Peyer's patch (tissue), 4 donors: ENCODE results near the gene METTL21A. TPM values are rescaled to one million over a fixed set of nuclear protein-coding genes. Genes with fewer than 3 reads are reported as not detected.

Source experiments
- DNase-seq, 3 donors: peaks; one replicate each; pipeline ENCODE4 v3.0.0-alpha.2; 2017 to 2019
- H3K27ac ChIP-seq, 4 donors: fragments of 200-600 bp; sonication (generic); one replicate each; pipeline ENCODE4 v1.5.1; 2016 to 2019
- H3K27me3 ChIP-seq, 2 donors: fragments of 200-600 bp; sonication (generic); one replicate each; pipeline ENCODE4 v1.5.1; 2019
- H3K36me3 ChIP-seq, 3 donors: fragments of 200-600 bp; sonication (generic); one replicate each; pipeline ENCODE4 v1.5.1; 2016 to 2019
- H3K4me1 ChIP-seq, 4 donors: fragments of 200-600 bp; sonication (generic); one replicate each; pipeline ENCODE4 v1.5.1; 2016 to 2019
- H3K4me3 ChIP-seq, 4 donors: fragments of 200-600 bp; sonication (generic); 1 replicate in 3 of 4; 2 replicates in 1 of 4; pipeline ENCODE4 v1.5.1; 2016 to 2019; ENCODE audit warnings: mild to moderate bottlenecking in 1 of 4
- H3K9me3 ChIP-seq, 4 donors: fragments of 200-600 bp; sonication (generic); one replicate each; pipeline ENCODE4 v1.5.1; 2016 to 2019; ENCODE audit warnings: mild to moderate bottlenecking in 1 of 4
- POLR2A ChIP-seq, 2 donors: fragments of 450-650 bp; IDR thresholded peaks; one replicate each; pipeline ENCODE4 v1.5.1; 2017; ENCODE audit warnings: antibody characterized with exemption in 2 of 2, mild to moderate bottlenecking in 2 of 2, moderate library complexity in 2 of 2
- total RNA-seq, 4 donors: library from RNA; depleted of rRNA; stranded (reverse); fragments of >200 nt; gene quantifications; one replicate each; pipeline ENCODE4 v1.1.0, GENCODE V29; 2016
- TF ChIP-seq, protein P1 (sequence below), 6 experiments: fragments of 450-650 bp in 4 of 6; fragments of 200-600 bp in 2 of 6; sonication (generic) in 1 of 6; IDR thresholded peaks; one replicate each; pipeline ENCODE4 v1.5.1; 2017 to 2019; ENCODE audit warnings: antibody characterized with exemption in 6 of 6, mild to moderate bottlenecking in 3 of 6, moderate library complexity in 1 of 6

Gene METTL21A
- total RNA-seq, 4 donors from 2014 or later, result 7.0 to 23.1 (median 9.0) TPM

DNA sequence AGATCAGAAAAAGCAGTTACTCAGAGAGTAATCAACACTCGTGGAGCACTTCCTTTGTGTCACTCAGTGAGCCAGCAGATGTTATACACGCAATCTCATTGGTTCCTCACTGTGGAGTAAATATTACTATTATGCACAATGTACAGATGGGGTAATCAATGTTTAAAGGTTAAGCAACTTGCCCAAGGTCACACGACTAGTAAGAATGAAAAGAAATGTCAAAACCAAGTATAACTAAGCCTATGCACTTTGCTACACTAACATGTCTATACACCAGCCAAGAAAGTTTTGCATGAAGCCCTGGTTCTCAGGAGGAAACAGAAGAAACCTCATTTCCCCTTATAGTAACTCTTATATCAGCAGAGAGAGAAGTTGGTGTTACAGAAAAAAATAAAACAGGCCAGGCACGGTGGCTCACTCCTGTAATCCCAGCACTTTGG is 5.4 kb downstream of the METTL21A start:
- no peak for TF ChIP-seq POLR2A (IDR thresholded peaks at IDR 0.05)
- TF ChIP-seq, protein P1, sequence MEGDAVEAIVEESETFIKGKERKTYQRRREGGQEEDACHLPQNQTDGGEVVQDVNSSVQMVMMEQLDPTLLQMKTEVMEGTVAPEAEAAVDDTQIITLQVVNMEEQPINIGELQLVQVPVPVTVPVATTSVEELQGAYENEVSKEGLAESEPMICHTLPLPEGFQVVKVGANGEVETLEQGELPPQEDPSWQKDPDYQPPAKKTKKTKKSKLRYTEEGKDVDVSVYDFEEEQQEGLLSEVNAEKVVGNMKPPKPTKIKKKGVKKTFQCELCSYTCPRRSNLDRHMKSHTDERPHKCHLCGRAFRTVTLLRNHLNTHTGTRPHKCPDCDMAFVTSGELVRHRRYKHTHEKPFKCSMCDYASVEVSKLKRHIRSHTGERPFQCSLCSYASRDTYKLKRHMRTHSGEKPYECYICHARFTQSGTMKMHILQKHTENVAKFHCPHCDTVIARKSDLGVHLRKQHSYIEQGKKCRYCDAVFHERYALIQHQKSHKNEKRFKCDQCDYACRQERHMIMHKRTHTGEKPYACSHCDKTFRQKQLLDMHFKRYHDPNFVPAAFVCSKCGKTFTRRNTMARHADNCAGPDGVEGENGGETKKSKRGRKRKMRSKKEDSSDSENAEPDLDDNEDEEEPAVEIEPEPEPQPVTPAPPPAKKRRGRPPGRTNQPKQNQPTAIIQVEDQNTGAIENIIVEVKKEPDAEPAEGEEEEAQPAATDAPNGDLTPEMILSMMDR (IDR thresholded peaks at IDR 0.05), result no peak
- Histone ChIP-seq H3K27me3 (no peaks in the 10 kb centered on the region), H3K27ac (peak overlapping the region in 2 of 4 donors; percentile 16 to 59), H3K4me3 (no peak overlapping the region), H3K4me1 (peaks cover 0 to 7% (median 2%) of the 10 kb centered on the region in 4 donors), H3K9me3 (no peaks in the 10 kb centered on the region), H3K36me3 (peaks cover 0 to 3% (median 0%) of the 10 kb centered on the region in 3 donors)
- DNase-seq, result no peak

DNA sequence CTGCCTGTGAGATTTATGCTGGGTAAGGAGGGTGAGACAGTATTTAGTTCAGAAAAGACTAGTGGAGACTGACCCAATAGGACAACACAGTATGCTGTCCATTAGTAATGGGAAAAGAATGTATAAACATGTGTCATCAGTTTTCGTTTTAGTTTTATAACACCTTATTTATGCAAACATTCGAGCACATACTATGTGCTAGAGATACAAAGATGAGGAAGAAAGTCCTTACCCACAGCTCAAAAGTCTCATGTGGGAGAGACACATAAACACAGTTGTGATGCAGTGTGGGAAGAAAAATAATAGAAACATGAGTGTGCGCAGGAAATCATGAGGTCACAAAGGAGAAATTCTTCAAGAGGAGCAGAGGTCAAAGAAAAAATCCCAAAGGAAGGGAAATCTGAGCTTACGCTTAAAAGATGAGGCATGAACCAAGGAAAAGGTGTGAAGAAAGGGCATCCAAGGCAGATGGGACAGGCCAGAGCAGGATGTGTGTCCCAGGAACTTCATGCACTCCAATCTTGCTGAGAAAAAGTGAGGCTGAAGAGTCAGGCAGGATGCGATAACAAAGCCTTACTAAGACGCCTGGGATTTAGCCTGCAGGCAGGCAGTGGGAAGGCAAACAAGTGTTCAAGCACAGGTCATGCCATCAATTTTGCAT is 8.1 kb downstream of the METTL21A start:
- peak overlapping the region in 2 of 4 donors; percentile 51 to 71 for H3K27ac ChIP-seq
- no peak for DNase-seq

DNA sequence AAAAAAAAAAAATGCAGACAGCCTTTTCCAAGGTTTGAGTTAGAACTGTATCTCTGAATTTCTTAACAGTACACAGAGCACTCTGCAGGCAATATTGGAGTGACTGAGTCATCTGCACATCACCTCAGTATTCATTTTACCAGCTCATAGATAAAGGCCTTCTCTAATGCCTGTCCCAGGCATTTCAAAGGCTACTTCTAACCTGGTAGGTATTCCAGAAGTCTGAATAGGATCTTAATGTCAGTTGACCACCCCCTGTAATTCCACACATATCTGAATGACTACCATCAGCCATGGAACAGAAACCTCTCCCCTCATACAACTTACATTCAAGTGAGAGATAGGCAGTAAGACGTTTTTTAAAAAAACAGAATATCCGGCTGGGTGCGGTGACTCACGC is 9.0 kb downstream of the METTL21A start:
- DNase-seq, result no peak
- TF ChIP-seq, protein P1 (IDR thresholded peaks at IDR 0.05), result no peak
- TF ChIP-seq POLR2A (IDR thresholded peaks at IDR 0.05), result no peak
- Histone ChIP-seq H3K4me1 (no peaks in the 10 kb centered on the region), H3K27me3 (no peaks in the 10 kb centered on the region), H3K27ac (no peak overlapping the region), H3K36me3 (no peaks in the 10 kb centered on the region), H3K4me3 (no peak overlapping the region), H3K9me3 (no peaks in the 10 kb centered on the region)

More for the DNA sequence above, 8.1 kb downstream of the METTL21A start:
- H3K36me3 ChIP-seq, result peaks cover 0 to 3% (median 0%) of the 10 kb centered on the region in 3 donors
- H3K9me3 ChIP-seq, result no peaks in the 10 kb centered on the region
- TF ChIP-seq, protein P1 (IDR thresholded peaks at IDR 0.05), result no peak
- TF ChIP-seq POLR2A (IDR thresholded peaks at IDR 0.05), result no peak
- H3K4me3 ChIP-seq, result no peak overlapping the region
- H3K27me3 ChIP-seq, result no peaks in the 10 kb centered on the region
- H3K4me1 ChIP-seq, result no peaks in the 10 kb centered on the region

DNA sequence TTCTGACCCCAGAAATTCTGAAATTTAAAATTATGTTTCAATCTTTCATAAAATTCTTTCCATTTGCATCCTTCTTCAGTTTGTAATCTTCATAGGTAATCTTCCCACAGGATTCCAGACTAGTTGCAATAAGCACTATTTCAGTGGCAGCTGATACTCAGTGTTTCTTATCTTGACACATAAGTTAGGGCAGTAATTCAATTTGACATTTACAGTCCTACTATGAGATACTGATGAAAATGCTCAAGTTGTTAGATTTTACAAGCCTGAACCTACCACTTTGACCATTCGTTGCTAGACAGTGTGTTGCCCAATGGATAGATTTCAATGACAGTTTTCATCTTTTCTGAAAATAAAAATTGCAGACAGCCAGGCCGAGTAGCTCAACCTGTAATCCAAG is 10.4 kb downstream of the METTL21A start:
- no peak for DNase-seq
- no peaks in the 10 kb centered on the region for H3K4me1 ChIP-seq
- no peak overlapping the region for H3K4me3 ChIP-seq
- no peak overlapping the region for H3K27ac ChIP-seq
- H3K36me3 ChIP-seq, result no peaks in the 10 kb centered on the region
- H3K9me3 ChIP-seq, result no peaks in the 10 kb centered on the region
- no peak for TF ChIP-seq POLR2A (IDR thresholded peaks at IDR 0.05)
- TF ChIP-seq, protein P1 (IDR thresholded peaks at IDR 0.05), result no peak
- no peaks in the 10 kb centered on the region for H3K27me3 ChIP-seq

DNA sequence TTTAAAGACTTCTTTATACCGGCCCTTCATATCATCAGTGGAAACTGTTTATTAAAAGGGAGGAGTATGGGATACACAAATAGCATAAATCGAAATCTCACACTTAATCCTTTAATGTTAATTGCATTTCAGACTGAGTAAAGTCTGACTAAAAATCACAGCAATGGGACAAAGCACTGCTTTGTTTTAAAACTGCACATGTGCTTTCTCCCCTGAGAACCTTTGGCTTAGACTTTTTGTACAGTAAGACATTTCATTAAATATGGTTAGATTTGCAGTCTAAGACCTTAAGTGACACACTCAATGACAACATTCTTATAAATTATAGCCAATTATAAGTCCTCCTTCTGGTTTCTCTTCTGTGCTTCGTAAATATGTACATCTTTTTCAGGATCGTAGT is 12.5 kb downstream of the METTL21A start:
- Histone ChIP-seq H3K27ac (no peak overlapping the region), H3K9me3 (no peaks in the 10 kb centered on the region), H3K27me3 (no peaks in the 10 kb centered on the region), H3K4me3 (no peak overlapping the region), H3K36me3 (no peaks in the 10 kb centered on the region), H3K4me1 (no peaks in the 10 kb centered on the region)
- DNase-seq, result no peak
- TF ChIP-seq, protein P1 (IDR thresholded peaks at IDR 0.05), result no peak
- TF ChIP-seq POLR2A (IDR thresholded peaks at IDR 0.05), result no peak
